ENCODE data around the gene LCN10.
"Not testable (repeated sequence)": the region's sequence is repeated elsewhere in the genome, so short reads cannot be mapped to it uniquely, and the experiment has no call there.

GRCh38 chr9:136786983-136787382, 44.2 kb upstream of the LCN10 start:
- TF ChIP-seq POLR2A (IDR thresholded peaks at IDR 0.05; ENCODE audit: low read length); GATA1 (IDR thresholded peaks at IDR 0.05; ENCODE audit: low read depth, low read length): not testable (repeated sequence)
